Fibroblast of skin of left biceps (primary cell): ENCODE results near the gene SNX33.
"Not testable (repeated sequence)": the region's sequence is repeated elsewhere in the genome, so short reads cannot be mapped to it uniquely, and the experiment has no call there.

Experiments
- DNase-seq, 2 experiments: peaks; one replicate each; pipeline ENCODE4 v3.0.0-alpha.2; 2013; ENCODE audit warnings: low read depth in 2 of 2

SNX33 gene

DNA sequence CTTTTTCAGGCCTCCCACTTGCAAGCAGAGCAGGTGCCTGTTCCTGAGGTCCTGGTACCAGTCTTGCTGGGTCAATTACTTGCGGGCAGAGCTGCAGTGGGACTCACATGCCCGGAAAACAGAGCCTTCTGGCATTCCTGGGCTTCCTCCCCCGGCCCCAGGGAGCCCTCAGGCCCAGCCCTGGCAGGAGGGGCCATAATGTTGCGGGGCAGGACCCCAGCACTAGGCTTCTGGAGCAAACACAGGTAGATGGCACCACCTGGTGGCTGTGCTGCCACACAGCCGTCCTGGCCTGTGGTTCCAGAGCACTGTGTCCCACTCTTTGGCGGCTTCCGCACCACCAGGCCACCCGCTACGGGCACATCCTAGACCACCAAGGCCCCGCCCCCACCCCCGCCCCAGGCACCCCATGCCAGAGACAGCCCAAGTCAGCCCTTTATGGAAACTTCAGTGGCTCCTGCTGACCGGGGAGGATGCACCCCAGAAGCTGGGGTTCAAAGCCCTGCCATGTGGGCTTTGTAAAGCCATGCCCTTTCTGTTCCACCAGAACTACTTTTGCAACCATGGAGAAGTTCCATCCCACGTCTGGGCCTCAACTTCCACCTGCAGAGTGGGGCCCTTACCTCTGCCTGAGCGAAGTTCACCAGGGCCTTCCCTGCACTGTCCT is 36.1 kb downstream of the SNX33 start:
- not testable (repeated sequence) for DNase-seq

DNA sequence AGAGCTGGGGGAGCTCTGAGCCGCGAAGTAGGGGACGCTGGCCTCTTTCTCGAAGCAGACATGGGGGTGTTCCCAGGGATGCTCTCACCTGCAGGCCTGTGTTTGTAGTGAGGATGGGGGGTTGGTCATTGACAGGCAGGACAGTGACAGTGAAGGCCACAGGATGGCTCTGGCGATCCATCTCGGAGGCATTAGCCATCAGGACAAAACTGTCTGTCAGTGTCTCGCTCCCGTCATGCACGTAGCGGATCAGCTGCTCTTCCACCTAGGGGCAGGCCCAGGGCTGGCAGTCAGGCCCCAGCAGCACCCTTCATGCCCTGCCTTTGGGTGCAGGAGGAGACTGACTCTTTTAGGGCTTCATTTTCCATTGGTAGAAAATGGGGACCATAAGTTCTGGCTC is 36.9 kb downstream of the SNX33 start:
- DNase-seq: no peak

DNA sequence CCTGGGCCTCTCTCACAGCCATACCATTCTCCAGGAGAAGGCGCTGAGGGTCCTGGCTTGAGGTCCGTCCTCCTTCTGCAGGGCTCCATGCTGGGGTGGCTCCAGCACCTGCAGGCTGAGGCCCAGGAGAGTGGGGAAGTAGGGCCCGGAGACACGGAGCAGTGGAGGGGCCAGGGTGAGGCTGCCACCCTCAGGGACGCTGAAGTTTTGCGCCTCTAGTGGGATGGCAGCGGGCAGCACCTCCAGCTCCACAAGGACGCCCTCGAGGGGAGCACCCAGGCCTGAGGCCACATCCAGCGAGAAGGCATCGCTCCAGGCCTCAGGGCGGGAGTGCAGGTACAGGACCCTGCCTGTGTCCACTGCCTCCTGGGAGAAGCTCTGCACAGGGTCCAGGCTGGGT is 37.5 kb downstream of the SNX33 start:
- no peak for DNase-seq

DNA sequence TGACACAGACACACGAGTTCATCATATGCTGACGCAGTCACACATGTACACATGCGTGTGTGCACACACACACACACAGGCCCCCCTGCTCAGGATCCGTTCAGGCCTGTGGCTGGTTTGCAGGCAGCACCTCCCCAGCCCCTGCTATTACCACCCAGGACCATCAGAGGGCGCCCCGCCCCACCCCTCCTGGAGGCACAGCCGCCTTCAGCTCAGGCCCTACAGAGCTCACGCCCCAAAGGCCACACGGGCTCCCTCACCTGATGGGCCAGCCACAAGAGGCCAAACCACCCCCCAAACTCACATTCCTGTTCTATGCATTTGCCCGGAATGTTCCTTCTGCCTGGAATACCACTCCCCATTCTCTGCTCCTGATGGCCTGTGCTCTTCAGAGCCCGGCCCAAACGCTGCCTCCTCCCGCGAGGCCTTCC is 38.5 kb downstream of the SNX33 start:
- not testable (repeated sequence) for DNase-seq

DNA sequence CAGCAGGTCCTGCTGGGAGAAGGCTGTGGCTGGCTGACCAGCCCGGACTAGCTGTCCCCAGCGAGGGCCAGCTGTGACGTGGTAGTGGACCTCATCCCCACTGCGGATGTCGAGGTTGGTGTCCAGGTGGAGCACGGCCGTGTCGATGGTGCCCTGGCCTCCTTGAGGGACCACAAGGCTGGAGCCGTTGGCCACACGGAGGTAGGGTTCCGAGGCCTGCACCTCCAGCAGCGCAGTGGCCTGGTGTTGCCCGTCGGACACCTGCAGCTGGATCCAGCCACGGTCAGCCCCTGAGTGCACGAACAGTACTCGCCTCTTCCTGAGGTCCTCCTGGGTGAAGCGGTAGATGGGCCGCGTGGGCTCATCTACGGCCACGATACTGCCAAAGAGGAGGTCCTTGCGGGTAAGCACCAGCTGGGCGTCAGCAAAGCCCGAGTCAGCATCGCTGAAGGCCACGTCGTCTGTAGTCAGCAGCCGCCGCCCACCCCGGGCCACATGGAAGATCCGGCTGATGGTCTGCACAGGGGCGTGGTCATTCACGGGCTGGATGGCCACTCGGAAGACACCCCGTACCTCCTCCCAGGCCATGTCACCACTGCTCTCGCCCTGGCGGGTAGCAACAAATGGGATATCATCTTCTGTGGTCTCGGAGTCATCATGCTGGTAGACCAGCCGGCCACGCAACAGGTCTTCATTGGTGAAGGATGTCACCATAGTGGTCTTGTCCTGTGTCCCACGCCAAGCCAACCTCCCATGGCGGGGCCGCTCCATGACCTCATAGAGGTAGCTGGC is 40.0 kb downstream of the SNX33 start:
- DNase-seq: no peak

DNA sequence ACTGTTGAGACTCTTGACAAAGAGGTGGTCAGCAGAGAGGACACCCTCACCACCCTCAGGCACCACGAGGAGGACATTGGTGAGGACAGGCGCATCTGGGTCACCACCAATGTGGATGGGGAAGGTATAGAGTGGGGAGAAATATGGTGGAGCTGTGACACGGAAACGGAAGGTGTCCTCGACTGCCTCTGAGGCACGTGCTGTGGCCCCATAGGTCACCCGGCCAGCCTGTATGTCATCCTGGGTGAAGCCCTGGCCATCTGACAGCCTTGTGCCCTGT is 40.5 kb downstream of the SNX33 start:
- DNase-seq: no peak

DNA sequence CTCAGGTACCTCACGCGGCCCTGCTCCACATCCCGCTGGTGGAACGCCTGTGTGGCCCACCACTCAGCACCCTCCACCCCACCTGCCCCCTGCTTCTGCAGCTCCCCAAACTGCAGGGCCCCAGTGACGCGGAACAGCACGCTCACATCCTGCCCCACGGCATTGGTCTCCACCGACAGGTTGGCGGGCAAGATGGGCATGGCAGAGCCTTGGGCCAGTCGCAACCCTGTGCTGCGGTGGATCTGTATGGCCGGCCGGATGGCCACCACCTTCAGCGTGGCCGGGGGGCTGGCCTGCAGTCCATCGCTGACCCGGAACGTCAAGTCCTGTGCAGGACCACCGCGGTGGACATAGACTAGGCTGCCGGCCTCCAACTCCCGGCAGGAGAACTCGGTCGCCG is 41.1 kb downstream of the SNX33 start:
- DNase-seq: no peak

DNA sequence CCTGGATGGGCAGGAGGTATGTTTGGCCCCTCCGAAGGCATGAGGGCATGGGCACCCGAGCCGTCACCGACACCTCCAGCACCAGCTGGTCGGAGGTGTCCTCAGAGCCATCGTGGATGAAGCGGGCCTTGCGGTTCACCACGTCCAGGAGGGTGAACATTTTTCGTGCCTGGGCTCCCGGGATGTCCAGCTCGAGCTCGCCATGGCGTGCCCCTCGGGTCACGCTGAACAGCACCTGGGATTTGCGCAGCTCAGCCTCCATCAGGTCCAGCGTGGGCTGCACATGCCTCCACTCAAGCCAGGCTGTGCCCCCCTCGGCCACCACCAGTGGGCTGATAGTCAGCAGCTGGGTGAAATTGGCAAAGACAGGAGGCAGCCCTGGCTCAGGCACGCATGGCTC is 41.7 kb downstream of the SNX33 start:
- DNase-seq: not testable (repeated sequence)

DNA sequence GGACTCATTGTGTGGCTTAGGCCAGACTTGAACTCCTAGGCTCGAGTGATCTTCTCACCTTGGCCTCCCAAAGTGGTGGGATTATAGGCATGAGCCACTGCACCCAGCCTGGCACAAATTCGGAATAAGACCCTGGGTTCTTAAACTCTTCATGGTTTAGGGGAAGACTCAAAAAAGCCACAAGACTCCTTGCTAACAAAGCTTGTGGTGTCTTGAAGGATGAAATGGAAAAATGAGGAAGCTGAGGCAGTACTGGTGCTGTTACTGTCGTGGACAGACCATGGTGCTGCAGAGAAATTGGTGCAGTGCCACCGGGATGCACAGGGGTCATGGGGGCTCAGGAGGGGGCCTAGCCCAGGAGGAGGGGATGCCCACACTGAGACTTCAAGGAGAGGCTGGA is 44.6 kb downstream of the SNX33 start:
- DNase-seq: not testable (repeated sequence)

DNA sequence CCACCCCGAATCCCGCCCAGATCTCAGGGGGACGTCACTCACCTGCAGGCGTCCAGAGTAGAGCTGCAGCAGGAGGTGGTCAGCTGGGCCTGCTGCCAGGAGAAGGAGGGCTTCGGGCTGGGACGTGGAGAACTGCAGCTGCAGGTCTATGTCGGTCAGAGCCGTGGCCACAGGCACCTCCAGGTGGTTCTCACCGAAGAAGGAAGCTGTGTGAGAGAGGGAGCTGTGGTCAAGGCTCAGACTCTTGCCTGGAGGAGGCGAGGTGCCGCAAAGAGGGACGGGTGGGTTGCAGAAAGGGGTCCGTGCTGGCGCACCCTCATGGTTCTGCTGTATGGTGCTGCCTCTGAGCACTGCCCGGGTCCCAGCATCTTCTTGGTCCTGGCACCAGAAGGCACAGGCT is 45.3 kb downstream of the SNX33 start:
- DNase-seq: not testable (repeated sequence)

DNA sequence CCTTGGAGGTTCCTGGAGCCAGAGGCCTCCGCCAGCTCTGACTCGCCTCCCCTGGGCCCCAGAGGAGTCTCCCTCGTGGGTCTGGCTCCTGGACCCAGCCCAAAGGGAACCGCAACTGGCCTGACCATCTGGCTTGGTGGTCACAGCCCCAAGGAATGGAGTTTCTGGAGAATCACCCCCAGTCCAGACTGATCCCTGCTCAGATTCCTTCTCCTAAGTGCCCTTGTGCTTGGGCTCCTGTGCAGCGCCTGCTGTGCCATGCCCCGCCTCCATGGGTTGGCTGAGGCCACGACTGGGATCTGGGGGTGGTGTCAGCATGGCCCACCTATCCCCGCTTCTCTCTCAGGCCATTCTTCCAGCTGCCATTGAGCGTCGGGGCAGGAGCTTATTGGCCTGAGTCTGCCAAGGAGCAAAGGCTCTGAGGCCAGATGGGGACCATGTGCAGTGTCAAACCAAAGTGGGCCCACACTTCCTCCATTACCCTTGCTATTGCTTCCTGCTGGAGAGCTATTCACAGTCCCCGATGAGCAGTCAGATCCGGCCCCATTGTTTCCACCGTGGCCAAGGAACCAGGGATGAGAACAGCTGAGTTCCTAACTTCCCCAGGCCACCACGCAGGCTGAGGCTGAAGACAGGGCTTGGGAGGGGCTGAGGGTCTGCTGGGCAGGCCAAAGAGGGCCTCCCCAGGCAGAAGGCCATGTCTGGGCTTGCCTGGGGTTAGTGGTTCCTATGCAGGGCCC is 46.0 kb downstream of the SNX33 start:
- DNase-seq: no peak

DNA sequence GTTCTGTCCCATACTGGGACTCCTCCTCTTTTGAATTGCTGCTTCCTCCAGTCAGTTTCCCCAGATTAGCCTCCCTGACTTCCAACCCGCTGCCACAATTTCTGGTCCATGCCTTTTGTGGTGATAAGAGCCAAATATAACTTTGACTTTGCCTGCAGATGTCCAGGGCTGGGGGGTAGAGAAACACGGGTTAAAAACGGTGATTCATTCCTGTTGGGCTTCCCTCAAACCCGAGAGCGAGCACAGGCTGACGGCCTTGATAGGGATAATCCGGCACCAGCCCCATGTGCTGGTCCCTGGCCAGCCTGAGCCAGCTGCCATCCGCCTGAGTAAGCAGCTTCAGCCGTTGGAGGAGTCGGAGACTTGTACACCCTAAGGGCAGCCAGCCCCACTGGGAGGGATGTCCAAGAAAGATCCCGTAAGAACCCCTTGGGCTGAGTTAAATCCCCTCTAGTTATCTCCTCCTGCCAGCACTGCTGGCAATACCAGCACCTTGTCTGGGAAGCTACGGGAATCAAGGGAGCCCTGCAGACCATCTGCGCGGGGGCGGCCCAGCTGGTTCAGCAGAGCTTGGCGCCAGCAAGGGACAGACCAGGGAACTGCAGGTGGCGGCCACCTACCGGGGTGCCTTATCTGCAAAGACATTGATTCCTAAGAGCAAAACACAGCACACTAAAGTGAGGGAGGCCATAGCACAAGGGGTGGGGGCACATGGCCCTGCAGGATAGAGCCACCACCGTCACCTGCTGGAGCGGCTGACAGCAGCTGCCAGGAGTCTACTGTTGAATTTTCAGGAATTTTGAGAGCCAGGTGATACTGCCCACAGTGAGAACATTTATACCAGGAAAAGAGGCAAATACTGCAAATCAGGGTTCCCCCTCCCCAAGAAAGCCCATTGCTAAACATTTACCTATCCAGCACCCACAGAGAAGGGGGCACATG is 46.8 kb downstream of the SNX33 start:
- DNase-seq: peak; percentile 87 to 88

DNA sequence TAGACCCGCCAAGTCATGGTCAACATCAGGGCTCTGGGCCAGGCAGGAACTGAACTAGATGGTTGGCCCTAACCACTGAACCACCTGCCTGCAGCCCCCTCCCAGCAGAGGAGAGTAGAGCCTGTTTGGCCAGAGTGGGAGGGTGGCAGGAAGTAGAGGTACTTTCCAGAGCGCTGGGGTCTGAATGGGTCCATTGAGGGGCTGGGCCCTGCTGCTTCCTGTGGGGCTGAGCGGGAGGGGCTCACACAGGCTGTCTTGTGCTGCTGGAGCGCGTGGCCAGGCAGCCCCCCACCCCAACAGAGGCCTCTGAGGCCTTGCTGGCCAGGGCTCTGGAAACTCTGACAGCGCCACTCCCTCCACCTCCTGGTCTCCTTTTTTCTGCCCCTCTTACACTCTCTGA is 47.5 kb downstream of the SNX33 start:
- DNase-seq: no peak

DNA sequence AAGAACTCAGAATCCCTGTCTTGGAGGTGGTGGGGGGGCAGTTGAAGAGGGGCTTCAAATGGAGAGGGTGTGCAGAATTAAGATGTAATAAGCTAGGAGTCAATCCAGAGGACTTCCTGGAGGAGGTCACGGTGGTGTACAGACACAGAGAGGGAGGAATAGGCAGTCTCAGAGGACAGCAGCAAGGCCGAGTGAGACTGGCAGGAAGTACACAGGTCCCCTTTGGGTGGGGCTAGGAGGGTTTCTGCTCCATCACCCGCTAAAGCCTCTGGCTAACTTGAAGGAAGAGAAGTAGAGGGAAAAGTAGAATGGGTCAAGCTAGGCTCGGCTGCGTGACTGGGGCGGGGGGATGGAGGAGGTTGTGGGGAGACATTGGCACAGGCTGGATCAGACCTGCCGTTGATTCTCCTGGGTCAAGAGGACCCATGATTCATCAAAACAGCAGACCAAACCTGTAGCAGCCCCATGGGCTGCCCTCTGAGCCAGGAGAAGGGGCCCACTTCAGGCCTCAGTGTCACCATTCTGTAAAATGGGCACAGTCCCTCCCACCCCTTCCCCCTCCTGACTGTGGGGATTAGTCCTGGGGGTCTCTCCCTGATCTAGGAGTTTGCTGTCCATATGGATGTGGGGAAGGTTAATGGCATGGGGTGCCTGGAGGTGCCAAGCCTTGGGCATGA is 48.1 kb downstream of the SNX33 start:
- no peak for DNase-seq

DNA sequence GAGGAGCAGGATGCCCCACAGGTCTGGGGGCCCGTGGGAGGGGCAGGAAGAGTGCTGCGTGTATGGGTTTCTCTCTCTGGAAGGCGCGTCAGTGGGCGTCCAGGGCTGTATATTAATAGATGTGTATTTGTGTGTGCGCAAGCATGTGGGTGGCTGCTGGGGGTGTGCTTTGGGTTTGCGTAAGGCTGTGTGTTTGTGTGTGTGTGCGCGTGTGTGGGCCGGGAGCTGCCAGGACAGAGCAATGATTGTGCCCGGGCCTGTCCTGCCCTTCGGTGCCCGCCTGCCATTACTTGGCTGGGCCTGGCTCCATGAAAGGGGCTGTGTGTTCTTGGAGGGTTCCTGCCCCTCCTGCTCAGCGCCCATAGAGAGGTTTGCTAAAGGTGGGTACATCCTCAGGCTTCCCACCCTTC is 48.6 kb downstream of the SNX33 start:
- no peak for DNase-seq

DNA sequence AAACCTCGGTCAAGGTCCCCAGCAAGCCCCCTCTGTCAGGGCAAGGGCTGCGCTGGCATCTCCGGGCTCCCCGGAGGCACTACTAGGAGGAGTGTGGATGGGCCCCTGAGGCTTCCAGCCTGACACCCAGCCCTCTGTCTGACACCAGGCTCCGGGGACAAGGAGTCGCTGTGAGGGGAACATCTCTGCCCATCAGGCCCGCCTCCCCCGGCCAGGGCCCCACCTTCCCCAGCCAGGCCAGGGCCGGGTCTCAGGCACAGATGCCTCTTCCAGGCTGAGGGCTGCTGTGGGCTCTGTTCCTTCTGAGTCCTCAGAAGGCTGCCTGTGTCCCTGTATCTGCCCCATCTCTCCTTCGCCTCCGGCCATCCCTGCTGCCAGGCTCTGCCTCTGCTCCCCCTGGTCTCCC is 49.1 kb downstream of the SNX33 start:
- DNase-seq: no peak

DNA sequence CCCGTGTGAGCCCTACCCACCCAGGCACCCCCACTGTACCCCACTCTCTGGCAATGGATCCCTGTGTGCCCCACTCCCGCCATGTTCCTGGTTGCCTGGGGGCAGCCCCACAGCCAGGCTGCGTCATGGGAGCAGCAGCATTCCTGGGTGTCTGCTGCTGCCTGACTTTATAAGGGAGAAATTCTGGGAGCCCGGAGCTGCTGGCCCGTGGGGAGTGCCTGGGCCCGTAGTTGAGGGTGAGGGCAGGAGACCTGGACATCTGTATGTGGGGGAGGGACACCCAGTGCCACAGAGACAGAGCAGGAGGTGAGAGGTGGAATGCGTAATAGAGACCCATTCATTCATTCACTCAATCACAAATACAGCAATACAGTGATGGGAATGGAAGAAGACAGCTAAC is 49.8 kb downstream of the SNX33 start:
- DNase-seq: no peak

DNA sequence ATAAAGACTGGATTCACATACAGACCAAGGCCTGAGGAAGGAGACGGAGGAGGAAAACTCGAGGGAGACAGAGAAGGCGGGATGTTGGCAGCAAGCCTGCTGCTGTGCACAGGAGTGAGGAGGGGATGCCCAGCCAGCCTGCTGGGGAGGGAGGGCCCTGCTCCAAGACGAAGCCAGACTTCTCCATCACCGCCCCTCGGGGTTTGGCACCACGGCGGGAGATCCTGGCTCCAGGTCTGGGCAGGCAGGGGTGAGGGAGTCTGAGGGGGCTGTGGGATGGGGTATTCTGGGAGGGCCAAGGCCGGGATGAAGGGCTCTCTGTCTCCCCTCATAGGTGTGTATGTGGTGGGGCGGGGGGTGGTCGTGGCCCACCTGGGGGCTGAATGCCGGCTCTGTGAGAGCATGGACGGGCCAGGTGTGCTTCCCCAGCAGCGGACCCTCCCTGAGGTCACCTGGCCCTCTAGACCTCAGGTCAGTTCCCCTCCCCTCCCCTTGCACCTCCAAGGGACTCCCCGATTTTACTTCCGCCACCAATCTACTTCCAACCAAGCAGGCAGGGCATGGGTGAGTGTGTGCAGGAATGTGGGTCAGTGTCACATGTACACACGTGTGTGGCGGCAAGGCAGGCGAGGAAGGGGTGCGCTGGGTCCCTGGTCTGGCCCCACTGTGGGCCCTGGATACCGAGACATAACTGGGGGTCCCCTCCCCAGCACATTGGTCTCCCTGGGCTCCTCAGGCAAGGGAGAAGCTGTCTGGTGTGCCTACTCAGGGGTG is 50.4 kb downstream of the SNX33 start:
- not testable (repeated sequence) for DNase-seq

DNA sequence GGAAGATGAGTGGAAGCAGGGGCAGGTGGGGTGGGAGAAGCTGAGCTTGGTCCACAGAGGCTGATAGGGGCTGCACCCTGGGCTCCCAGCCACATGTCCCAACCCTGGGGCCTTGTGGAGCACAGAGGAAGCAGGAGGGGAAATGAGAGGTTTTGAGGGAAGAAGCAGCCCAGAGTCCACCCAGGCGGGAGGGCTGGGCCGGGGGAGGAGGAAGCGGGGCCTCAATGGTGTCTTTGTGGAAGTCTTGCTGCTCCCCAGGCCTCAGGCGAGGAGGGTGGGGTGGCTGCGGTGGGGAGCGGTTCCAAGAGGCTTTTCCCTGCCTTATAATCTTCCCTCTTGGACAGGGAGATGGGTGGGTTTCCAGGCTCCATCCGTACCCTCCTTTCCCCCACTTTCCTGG is 51.8 kb downstream of the SNX33 start:
- DNase-seq: not testable (repeated sequence)
